Stimulated activated CD8-positive, alpha-beta memory T cell treated with anti-CD3 and anti-CD28 coated beads, Interleukin-2, amount 100 ng/mL, for 1 hour (primary cell): Measurements from ENCODE around the gene PLXDC2.

Experiments used
- DNase-seq, 2 donors: peaks; one replicate each; pipeline ENCODE4 v3.0.0-alpha.2; 2020; ENCODE audit warnings: low read depth in 2 of 2

The PLXDC2 gene

DNA sequence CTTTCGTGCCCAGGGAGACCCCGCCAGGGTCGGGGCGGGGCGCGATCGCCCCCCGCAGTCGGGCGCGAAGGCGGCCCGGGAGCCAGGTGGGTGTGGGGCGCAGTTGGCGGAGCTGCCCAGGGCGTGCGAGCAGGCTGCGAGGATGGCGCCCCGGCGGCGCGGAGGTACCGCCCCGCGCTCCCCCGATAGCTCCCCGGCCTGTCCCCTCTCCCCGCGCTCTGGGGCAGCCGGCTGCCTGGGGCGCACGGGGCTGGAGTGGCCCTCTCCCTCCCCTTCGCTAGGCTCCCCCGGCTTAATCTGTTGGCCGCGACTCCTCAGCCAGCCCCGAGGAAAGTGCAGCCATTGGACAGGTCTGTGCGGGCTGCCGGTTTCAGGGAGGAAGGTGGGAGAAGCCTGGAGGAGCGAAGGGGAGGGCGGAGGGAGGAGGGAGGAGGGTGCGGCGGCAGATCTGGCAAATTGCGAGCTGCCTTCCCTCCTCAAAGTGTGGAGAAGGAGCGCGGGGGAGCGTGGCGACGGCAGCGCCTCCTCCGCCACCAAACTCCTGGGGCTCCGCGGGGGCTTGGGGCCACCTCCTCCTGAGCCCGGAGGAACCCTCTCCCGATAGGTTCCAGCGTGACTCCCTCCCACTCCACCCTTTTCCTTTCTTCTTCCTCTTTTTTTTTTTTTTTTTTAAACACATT is 361 bp upstream of the PLXDC2 start:
- DNase-seq = no peak

DNA sequence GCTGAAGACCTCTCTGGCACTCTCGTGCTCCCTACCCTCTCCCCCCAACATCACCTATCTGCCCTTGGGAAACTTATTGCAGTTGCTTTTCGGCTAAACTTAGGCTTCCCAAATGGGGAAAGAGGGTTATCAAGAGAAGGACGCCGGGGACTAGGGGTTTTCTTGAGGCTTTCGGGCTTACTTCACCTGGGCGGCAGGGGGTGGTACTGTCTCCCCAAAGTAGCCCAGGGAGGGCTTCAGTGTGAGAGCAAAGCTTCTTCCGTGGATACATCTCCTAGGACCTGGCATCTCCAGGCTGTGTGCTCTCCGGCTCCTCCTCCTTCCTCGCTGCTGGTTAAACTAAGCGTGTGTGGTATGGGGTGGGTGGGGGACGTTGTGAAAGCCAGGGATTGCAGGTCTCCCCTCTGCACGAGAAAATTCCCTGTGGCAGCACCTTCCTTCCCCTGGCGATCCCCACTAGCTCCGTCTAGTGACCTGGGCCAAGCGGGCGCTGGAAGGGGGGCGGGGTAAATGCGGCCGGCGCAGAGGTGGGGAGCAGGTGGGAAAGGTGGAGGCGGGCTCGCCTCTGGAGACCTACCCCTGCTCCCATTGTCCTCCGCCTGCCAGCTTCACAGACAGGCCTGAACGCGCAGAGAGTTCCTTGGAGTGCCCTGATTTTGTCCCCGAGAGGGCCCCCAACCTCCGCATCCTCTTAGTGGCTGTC is 1.1 kb downstream of the PLXDC2 start:
- no peak for DNase-seq

- no peak for DNase-seq
Measured at GRCh38 chr10:19818876-19819275, 2.6 kb downstream of the PLXDC2 start.

DNA sequence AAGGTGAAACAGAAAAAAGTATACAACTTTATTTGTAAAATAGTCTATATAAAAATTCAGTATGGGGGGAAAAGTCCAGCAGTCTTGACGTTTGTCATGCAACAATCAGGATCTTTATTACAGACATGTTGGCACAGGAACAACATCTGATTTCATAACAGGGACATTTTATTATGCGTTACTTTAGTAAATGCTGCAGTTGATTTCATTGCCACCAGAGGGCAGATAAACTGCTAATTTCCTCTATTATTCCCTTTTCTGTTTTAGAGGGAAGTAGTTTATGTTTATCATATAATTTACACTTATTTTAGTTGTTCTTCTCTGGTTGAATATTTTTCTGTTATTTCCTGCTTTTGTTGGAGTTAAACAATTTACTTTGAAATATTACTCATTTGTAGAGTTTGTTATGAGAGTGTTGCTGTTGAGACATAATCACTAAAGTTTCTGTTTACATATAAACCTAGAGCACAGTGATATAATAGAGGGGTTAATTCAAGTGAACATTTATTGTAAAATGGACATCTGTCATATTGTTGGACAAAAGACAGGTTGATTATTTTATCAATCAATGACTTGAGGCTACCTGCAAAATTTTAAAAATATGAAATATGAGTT is 3.3 kb downstream of the PLXDC2 start:
- no peak for DNase-seq

DNA sequence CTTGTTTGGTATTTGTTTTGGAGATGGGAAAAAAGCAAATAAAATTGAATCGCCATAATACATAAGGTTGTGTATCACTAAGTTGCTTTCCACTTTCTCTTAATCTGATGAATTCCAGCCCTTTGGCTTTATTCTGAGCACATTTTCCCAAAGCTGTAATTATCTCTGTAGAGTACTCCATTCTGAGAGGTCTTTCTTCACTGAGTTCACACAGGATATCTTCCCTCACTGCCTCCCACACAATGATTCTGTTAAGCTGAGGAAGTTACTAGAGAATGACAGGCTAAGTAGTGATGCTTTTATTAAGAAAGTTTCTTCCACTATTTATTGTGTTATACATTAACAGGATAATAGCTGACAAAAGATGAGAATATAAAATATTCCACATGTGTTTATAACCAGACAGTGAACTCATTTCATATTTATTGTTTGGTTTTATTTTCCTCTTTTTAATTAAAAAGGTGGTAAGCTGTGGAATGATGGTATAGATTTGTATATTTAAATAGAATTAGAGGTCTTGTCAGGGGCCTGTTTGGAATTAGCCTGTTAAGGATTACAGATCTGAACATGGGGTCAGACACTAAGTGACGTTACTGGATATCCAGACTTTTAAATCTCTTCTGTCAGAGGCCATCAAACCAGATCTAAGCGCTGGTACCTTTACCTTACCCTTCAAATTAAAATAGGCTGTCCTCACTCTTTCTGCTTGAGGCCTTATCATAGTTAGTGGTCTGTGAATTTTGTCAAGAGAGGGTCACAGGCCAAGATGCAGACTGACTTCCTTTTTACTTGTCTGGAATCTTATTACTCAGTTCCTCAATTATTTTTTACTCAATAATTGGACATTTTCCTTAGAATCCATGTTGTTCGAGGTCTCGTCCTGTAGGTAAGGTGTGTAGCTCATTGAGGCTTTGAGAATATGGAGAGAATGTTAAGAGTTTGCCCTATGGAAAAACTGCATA is 8.4 kb downstream of the PLXDC2 start:
- DNase-seq = no peak

DNA sequence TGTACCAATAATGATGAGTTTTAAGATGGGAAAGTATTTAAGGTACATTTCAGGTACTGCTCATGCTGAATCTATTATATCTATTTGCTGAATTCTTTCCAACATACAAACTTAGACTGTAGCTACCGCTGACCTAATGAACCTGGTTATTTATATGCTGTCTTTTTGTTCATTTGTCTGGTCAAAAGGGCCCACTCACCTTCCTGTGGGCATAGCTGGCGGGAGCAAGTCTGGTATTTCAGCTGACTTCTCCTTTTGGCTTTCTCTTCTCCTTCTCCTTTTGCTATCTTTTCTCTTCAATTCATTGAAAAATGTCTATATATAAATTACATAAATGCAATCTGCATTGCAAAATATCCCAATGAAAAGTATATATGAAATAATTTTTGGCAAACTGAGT is 9.5 kb downstream of the PLXDC2 start:
- no peak for DNase-seq

- no peak for DNase-seq
Measured at GRCh38 chr10:19826712-19827111, 10.5 kb downstream of the PLXDC2 start.

DNA sequence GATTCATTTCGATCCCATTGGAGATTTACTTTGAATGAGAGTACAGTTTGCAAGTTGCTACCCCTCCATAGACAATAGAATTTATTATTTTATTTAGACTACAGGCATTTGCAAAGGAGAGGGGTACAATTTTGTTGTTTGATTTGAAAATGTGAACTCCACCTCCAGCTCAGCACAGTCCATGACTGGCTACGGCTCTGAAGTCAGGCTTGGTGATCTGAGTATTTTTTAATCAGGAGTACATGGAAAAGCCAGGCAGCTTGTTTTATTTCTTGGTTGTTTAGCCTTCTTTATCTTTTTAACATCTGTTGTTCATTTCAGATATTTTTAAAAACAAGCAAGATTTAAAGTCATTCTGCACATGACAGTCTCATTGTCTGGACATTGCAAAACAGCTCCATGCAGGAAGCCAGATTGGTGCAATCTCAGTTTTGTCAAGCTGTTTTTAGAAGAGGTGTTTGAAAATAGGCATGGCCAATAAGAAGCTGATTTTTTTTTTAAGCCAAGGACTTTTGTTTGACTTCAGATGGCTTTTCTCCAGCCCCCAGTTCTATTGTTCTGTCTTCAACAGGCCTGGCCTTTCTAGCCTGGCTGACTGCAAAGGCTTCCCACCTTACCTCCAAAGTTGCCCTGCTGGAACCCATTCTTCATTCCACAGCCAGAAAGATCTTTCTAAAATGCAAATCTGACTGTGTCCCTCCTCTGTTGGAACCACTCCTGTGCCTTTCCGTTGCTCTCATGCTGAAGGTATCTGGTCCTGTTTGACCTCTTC is 12.2 kb downstream of the PLXDC2 start:
- no peak for DNase-seq

DNA sequence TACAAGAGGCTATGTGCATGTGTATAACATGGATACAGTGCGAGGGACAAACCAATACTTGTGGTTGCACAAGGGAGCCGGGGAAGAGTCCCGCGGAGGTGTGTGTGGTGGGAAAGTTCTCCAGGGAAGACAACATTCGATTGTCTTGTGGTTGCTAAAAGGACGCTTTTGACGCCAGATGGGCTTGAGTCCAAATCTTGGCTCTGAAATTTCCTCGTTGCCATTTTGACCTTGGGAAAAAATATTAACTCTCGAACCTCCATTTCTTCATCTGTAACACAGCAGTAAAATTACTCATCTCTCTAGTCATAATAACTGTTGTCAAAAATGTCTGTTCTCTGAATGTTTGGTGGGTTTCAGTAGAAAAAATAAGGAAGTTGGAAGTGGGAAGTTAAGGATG is 16.5 kb downstream of the PLXDC2 start:
- DNase-seq = no peak

- DNase-seq = no peak
Measured at GRCh38 chr10:19833170-19833824, 17.1 kb downstream of the PLXDC2 start.

- DNase-seq = no peak
Measured at GRCh38 chr10:19835952-19836351, 19.7 kb downstream of the PLXDC2 start.

DNA sequence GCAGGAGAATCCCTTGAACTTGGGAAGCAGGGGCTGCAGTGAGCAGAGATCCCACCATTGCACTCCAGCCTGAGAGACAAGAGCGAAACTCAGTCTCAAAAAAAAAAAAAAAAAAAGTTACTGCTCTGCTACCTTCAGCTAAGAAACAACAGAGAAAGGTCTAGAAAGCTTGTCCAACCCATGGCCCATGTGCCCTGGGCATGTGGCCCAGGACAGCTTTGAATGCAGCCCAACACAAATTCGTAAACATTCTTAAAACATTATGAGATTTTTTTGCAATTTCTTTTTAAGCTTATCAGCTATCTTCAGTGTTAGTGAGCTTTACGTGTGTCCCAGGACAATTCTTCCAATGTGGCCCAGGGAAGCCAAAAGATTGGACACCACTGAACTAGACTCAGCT is 22.9 kb downstream of the PLXDC2 start:
- DNase-seq = no peak

GRCh38 chr10:19839552-19839951 is 23.3 kb downstream of the PLXDC2 start:
- no peak for DNase-seq

GRCh38 chr10:19840776-19841175 is 24.5 kb downstream of the PLXDC2 start:
- no peak for DNase-seq

DNA sequence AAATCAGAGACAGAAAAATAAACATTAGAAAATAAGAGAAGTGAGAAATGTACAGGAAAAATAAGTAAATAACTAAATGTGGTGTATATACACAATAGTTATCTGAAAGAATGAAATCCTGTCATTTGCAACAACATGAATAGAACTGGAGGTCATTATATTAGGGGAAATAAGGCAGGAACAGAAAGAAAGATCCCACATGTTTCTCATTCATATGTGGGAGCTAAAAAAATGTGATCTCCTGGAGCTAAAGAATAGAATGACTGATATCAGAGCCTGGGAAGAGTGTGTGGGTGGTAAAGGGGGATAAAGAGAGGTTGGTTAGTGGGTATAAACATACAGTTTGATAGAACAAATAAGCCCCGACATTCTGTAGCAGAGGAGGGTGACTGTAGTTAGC is 27.3 kb downstream of the PLXDC2 start:
- DNase-seq = no peak

- no peak for DNase-seq
Measured at GRCh38 chr10:19845503-19846368, 29.5 kb downstream of the PLXDC2 start.

GRCh38 chr10:19847321-19847720 is 31.1 kb downstream of the PLXDC2 start:
- no peak for DNase-seq

GRCh38 chr10:19848226-19848985 is 32.2 kb downstream of the PLXDC2 start:
- DNase-seq = no peak

GRCh38 chr10:19853831-19854230 is 37.6 kb downstream of the PLXDC2 start:
- DNase-seq = no peak
